ENCODE measurements around the gene MKLN1. TPM values are rescaled to one million over a fixed set of nuclear protein-coding genes. Genes with fewer than 3 reads are reported as not detected.
A peak's percentile ranks its signal among the peaks of the same experiment; 100 is the strongest.

MKLN1 gene
- total and polyA plus RNA-seq, 2 of the 13 experiments (the other 11 are each of a cell fraction or from before 2014, with no cell fraction given), result 33.6 to 43.5 TPM

- no peak for TF ChIP-seq ZNF30 (CRISPR knock-in tag; IDR thresholded peaks at IDR 0.05)
- no peak for TF ChIP-seq ZNF674 (CRISPR knock-in tag; IDR thresholded peaks at IDR 0.05; ENCODE audit: low read depth)
- no peak for TF ChIP-seq ZNF576 (CRISPR knock-in tag; IDR thresholded peaks at IDR 0.05)
- TF ChIP-seq ZMYM2 (CRISPR knock-in tag; IDR thresholded peaks at IDR 0.05), result no peak
- no peak for TF ChIP-seq TEAD2 (CRISPR knock-in tag; IDR thresholded peaks at IDR 0.05)
- TF ChIP-seq TAF1 (CRISPR knock-in tag; IDR thresholded peaks at IDR 0.05), result no peak
- TF ChIP-seq GMEB2 (CRISPR knock-in tag; IDR thresholded peaks at IDR 0.05; ENCODE audit: low read depth), result no peak
- 0 out of 2 replicates have a peak, but pooled peaks have one; percentile 4 for TF ChIP-seq TBX2 (CRISPR knock-in tag; IDR thresholded peaks at IDR 0.05; ENCODE audit: borderline replicate concordance)
- no peak; the same call in 1 of the 2 replicates for TF ChIP-seq KDM2A (CRISPR knock-in tag; IDR thresholded peaks at IDR 0.05; ENCODE audit: borderline replicate concordance, low read depth)
- TF ChIP-seq NR3C1 (CRISPR knock-in tag; IDR thresholded peaks at IDR 0.05), result no peak
- TF ChIP-seq ZNF547 (CRISPR knock-in tag; IDR thresholded peaks at IDR 0.05), result no peak
- no peak for TF ChIP-seq ATAD3A (CRISPR knock-in tag; IDR thresholded peaks at IDR 0.05)
- TF ChIP-seq IKZF1 (IDR thresholded peaks at IDR 0.05), result no peak
- no peak for TF ChIP-seq RBFOX2 (IDR thresholded peaks at IDR 0.05; ENCODE audit: low read depth, low read length)
- no peak for TF ChIP-seq NCOR1 (IDR thresholded peaks at IDR 0.05; ENCODE audit: borderline replicate concordance, low read length)
- no peak for TF ChIP-seq SIX4 (CRISPR knock-in tag; IDR thresholded peaks at IDR 0.05)
- no peak for TF ChIP-seq ZNF235 (CRISPR knock-in tag; IDR thresholded peaks at IDR 0.05; ENCODE audit: borderline replicate concordance)
- TF ChIP-seq STAG1 (CRISPR knock-in tag; IDR thresholded peaks at IDR 0.05), result no peak; the same call in 1 of the 2 replicates
- TF ChIP-seq ZFP36L2 (CRISPR knock-in tag; IDR thresholded peaks at IDR 0.05), result no peak
- TF ChIP-seq ZNF33B (CRISPR knock-in tag; IDR thresholded peaks at IDR 0.05), result 0 out of 2 replicates have a peak, but pooled peaks have one; percentile 21
- TF ChIP-seq TBP (CRISPR knock-in tag; IDR thresholded peaks at IDR 0.05), result no peak
- TF ChIP-seq, protein P1, sequence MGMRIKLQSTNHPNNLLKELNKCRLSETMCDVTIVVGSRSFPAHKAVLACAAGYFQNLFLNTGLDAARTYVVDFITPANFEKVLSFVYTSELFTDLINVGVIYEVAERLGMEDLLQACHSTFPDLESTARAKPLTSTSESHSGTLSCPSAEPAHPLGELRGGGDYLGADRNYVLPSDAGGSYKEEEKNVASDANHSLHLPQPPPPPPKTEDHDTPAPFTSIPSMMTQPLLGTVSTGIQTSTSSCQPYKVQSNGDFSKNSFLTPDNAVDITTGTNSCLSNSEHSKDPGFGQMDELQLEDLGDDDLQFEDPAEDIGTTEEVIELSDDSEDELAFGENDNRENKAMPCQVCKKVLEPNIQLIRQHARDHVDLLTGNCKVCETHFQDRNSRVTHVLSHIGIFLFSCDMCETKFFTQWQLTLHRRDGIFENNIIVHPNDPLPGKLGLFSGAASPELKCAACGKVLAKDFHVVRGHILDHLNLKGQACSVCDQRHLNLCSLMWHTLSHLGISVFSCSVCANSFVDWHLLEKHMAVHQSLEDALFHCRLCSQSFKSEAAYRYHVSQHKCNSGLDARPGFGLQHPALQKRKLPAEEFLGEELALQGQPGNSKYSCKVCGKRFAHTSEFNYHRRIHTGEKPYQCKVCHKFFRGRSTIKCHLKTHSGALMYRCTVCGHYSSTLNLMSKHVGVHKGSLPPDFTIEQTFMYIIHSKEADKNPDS (CRISPR knock-in tag; IDR thresholded peaks at IDR 0.05), result no peak
- TF ChIP-seq ZNF670 (CRISPR knock-in tag; IDR thresholded peaks at IDR 0.05; ENCODE audit: borderline replicate concordance), result no peak
- no peak for TF ChIP-seq ZFP36L1 (CRISPR knock-in tag; IDR thresholded peaks at IDR 0.05)
- TF ChIP-seq ZSCAN30 (CRISPR knock-in tag; IDR thresholded peaks at IDR 0.05), result no peak
- no peak for TF ChIP-seq KLF13 (CRISPR knock-in tag; IDR thresholded peaks at IDR 0.05)
- TF ChIP-seq HNRNPH1 (optimal IDR thresholded peaks at IDR 0.05; ENCODE audit: low read depth, low read length), result no peak
- no peak for TF ChIP-seq ZNF225 (CRISPR knock-in tag; IDR thresholded peaks at IDR 0.05)
- no peak for TF ChIP-seq MED13 (CRISPR knock-in tag; IDR thresholded peaks at IDR 0.05)
- TF ChIP-seq ZSCAN25 (CRISPR knock-in tag; IDR thresholded peaks at IDR 0.05), result no peak
Measured at GRCh38 chr7:131327049-131327625, 539 bp upstream of the MKLN1 start (continued).

All from HepG2 (cell line).